ENCODE results near the gene CCDC27.

Gene CCDC27

DNA sequence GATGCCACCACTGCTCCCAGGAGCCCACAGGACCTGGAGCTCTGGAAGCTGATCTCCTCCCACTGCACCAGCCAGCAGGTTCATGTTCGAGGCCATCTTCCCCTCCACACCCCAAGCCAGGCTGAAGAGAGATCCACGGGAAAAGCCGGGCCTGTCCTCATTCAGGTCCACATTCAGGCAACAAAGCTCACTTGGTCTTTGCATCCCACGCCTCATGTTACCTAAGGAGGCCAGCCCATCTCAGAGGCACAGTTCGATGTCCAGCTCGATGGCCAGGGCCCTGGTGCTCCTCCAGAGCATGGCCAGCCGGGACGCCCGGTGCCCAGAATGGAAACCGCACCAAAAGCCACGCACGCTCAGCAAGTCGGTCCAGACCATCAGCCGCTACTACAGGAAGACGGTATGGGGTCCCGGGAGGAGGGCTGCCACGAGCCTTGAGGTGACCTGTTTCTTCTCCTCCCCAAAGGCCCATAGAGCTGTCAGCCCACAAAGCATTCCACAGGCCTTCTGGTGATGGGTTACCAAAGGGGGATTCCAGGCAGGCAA, at the start of gene CCDC27:
TSS of gene CCDC27 (plus strand) at position 51 of the 546 bp plus-strand sequence. CDS start at position 83, 32 bp downstream.
- DNase-seq (ENCODE audit: low read depth) = no peak

DNA sequence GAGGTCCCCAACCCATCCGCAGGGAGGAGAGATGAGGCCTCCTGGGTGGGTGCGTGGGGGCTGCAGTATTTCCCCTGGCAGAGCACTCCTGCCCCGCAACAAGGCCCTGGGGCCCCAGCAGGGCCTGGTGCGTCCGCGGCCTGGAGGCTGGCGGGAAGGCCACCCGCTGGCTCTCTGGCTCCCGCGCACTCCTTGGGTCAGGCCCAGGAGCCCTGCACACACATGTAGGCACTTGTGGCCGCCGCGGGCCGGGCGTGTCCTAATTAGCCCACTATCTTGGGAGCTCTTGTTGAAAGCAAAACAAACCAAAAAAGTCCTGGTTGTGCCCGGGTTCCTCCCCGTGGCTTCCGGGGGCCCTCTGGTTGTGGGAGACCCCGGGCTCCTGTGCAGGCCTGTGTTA, 49.7 kb upstream of the CCDC27 start:
- no peak for DNase-seq (ENCODE audit: low read depth)

DNA sequence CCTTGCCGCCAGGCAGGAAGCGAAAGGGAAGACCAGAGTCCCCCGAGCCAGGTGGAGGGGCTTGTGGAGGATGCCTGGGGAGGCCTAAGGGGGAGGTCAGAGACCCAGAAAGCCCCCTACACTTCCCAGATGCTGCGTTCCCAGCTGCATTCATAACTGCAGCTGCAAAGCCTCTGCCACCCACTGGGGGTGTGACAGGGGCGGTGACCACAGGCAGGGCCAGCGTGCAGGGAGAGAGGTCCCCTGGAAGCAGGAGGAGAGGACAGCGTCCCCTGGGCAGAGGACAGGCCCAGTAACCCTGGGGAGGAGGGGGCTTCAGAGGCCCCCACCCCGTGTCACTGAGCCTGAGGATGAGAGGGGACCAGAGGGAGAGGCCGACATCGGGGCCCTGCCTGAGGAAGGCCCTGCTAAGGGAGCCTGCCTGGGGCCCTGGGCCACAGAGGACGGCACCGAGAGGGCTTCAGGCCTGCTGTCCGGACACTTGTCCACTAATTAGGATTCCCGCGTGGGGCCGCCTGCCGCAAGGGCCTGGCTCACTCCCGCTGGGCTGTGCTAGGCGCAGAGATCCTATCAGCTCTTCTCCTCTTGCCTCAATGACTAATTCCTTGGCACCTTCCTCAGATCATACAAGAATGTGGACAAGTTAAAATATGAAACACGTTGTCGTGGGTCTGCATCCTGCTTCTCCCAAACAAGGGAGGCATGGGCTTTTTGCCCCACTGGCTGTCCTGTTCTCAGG, 49.1 kb upstream of the CCDC27 start:
- peak; percentile 6 for DNase-seq (ENCODE audit: low read depth)

DNA sequence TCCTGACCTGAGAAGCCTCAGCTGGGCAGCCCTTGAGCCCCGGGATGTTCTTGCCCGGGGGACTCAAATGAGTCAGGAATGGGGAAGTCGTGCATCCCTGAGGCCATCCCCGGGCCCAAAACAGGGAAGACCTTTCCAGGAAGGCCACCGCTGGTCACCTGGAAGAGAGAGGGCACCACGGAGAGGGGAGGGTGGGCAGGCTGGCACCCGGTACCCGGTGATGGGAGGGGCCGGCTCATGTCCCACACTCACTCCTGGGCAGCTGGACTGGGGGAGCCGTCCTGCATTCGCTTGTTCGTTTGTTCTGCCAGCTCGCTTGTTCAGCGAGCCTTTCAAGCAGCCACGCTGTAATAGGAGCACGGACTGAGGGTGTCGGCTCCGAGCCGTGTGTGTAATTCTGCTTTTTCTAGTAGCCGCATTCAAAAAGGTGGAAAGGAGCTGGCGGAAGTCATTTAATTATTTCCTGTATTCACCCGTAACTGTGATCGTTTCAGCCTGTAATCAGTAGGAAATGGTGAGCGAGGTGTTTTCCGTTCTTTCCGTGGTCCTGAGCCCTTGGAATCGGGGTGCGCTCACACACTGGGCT, 48.4 kb upstream of the CCDC27 start:
- DNase-seq (ENCODE audit: low read depth) = no peak

DNA sequence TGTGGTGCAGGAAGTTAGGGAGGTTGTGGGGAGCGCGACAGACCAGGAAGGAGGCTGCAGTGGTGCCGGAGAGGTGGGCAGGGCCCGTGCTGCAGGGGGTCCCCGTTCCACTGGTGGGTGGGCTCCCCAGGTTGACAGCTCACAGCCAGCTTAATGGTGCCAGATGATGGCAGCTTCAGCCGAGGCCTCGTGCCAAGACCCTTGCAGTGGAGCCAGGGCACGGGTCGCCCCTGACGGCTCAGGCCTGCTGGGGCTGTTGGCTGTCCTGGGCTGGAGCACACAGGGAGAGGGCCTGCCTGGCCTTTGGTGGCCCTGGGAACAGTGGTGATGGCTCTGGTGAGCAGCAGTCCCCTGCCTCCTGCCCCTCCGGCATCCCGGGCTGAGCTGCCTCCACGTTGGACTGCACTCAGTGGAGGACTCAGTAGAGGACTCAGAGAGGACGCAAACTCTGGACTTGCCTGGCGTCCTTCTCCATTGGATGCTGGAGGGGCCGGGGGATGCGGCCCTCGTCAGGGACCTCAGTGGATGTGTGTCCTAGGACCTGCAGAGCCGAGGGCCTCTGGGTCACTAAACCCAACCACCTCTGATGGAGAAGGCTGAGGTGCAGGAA, 46.8 kb upstream of the CCDC27 start:
- no peak for DNase-seq (ENCODE audit: low read depth)

DNA sequence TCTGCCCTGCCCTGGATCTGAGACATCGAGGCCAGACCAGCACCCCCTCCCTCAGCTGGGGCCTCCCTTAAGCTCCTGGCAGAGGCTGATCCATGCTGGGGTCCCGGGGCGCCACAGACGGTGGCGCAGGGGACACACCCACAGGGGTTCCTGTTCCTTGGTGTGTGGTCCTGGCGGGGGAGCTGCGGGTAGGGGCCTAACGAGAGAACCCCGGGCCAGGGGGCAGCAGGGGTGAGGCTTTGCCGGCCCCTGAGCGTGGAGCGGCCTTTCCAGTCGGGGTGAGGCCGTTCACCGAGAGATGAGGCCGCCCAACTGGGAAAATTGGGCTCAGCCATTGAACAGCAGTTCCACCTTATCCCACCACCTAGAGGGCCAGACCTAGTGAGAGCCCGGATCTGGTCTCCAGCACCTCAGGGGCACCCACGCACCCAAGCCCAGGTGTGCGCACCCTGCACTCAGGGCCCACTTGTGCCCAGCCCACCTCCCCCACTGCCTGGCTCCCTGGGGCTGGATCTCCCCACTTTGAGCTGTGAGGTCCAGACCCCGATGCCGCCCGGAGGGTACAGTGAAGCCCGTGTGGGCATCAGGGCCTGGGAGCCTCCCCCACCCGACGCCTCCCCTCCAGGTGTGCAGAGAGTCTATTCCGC, 45.5 kb upstream of the CCDC27 start:
- DNase-seq (ENCODE audit: low read depth) = no peak

DNA sequence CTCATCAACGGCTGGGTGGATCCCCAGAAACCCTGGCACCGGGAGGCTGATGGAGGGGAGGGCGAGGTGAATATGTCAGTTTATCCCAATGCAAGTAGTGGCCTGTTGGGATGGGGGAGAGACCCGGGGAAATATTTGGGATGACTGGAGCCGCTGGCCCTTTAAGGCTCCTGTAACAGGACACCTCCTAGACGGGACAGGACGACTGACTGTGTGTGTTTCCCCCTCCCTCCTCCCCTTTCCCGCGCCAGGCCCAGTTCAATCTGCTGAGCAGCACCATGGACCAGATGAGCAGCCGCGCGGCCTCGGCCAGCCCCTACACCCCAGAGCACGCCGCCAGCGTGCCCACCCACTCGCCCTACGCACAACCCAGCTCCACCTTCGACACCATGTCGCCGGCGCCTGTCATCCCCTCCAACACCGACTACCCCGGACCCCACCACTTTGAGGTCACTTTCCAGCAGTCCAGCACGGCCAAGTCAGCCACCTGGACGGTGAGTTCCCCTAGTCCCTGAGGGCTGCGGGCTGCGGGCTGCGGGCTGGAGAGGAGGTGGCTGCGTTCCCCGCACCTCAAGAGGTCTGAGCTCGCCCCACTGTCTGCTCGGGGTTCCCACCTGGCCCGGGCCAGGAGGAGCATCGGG, 44.8 kb upstream of the CCDC27 start:
- DNase-seq (ENCODE audit: low read depth) = no peak

DNA sequence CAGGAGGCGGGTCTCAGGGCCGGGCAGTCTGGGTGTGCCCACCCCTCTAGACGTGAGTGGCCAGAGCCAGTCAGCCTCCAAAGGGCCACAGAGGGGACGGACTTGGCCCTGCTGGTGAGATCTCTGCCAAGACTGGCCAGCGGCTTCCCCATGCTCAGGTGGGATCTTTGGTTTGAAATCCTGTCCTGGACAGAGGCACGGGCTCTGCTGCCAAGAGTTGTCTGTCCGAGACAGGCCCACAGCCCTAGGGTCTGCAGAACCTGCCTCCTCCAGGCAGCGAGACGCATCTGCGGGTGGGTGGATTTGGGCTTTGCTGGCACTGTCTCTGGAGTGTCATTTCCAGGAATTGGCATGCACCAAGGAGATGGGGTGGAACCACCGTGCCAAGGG, 44.3 kb upstream of the CCDC27 start:
- no peak for DNase-seq (ENCODE audit: low read depth)

DNA sequence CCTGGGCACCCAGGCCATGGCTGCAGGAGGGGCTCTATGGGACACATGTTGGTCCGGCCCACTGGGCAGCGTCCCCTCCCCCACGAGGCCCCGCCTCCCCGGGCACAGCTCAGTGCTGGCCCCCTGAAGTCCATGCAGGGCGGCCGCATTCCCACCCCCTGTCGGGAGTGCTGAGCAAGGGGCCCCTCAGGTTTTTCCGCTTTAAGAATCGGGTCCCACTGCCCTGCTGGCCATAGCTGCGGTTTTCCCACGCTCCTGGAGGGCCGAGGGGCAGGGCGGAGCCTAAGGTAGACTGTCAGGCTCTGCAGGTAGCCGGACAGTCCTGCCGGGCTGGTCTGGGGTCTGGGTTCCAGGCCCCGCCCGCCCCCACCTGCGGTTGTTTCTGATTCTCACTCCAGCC, 43.5 kb upstream of the CCDC27 start:
- no peak for DNase-seq (ENCODE audit: low read depth)

DNA sequence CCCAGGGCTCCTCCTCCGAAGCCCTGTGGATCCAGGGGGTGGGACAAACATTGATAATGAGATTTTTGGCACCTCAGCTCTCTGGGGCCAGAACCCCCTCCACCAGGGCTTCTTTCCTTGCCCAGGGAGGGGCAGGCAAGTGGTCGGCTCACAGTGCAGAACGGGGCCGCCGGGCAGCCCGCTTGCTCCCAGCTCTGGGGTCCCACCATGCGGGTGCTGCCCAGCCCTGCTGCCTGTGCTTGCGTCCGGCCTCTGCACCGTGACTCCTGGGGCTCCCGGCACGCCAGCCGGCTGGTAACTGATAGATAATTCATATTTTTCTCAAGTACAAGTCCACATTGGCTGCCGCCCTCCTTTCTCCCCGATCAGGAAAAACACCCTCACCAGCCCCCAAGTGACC, 42.0 kb upstream of the CCDC27 start:
- DNase-seq (ENCODE audit: low read depth) = no peak

DNA sequence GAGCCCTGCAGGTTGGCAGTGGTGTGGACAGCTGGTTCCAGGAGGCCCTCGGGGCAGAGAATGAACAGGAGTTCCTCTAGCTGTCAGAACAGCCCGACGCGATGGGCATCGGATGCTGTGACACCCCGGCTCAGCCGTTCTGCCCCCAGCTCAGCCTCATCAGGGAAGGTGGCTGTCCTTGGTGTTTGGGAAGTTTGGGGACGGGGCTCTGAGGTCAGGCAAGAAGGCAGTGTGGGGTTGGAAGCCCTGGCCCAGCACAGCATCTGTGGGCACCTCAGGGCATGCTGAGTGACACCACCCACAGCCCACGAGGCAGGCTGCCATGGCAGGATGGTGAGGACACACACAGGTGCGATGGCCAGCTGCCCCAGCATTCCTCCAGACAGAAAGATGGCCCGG, 40.9 kb upstream of the CCDC27 start:
- DNase-seq (ENCODE audit: low read depth) = no peak

DNA sequence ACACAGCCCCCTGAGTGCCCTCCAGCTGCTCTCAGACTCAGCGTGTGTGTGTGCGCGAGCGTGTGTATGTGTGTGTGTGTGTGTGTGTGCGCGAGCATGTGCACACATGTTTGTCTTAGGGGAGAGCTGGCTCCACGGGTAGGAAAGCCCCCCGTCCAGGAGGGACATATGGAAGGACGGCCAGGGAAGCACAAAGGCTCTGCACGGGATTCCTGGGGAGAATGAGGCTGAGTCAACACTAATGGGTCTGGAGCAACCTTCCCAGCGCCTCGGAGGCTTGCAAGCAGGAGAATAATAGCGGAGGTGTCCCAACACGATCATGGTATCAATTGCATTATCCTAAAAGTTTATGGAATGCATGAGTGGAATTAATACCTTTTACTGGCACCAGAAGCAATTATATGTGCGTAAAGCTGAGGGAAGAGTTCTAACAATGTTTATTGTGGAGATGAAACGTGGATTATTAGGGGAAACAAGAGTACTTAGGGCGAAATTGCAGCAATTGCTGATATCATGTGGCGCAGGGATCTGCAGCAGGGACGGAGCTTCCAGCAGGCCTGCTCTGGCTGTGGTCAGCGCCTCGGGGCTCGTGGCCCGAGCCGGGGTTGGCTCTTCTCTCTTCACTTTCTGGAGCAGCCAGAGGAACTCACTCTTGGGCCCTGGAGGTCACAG, 40.3 kb upstream of the CCDC27 start:
- no peak for DNase-seq (ENCODE audit: low read depth)

DNA sequence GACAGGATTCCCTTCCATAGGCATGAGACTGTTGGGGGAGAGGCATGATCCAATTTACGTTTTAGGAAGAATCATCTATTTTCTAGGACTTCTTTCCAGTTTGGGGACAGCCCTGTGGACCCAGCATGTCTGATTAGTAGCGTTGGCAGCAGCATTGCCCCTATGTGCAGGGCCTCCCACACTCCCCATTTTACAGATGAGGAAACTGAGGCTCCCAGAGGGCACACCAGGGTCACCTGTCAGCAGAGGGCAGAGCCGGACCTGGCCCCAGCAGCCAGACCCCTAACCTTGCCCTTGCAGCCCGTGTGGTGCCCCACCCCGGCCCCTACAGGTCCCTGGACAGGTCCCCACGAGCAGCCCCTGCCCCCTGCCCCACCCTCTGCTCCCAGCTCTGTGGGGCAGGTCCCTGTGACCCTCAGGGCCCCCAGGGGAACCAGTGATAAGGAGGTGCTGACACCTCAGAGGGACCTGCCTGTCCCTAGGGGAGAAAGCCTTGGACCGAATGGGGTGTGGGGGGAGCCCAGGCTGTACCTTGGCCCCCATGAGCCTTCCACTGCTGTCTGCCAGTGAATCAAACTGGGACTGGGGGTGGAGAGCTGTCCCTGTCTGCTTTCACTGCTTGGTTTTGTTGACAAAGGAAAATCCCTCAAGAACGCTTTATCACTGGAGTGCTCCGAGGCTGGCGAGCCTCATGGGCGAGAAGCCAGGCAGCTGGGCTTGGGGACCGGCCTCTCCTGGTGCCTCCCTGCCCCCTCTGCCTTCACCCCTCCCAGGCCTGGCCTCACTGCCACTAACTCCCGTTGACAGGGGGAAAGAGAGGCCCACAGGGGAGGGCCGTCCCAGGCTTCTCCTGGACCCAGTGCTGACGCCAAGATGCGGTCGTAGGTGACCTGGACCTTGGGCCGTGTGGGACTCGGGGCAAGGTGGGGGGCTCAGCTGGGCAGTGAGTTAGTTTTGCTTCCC, 39.4 kb upstream of the CCDC27 start:
- DNase-seq (ENCODE audit: low read depth) = no peak

DNA sequence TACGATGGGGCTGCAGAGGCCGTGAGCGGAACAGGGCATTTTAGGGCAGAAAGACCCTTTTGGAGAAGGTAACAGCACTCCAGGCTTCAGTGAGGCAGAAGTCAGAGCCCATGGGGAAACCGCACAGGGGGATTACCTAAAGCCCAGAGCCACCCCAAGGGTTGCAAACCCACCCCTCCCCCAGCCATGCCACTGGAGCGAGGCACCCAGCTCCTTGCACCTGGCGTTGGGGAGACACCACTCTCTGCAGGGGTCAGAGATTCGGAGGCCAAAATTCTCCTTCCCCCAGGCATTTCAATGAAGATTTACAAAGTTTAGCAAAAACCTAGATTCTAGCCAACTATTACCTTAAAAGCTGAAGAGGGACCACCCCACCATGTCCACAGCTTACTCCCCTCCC, 38.4 kb upstream of the CCDC27 start:
- no peak for DNase-seq (ENCODE audit: low read depth)

DNA sequence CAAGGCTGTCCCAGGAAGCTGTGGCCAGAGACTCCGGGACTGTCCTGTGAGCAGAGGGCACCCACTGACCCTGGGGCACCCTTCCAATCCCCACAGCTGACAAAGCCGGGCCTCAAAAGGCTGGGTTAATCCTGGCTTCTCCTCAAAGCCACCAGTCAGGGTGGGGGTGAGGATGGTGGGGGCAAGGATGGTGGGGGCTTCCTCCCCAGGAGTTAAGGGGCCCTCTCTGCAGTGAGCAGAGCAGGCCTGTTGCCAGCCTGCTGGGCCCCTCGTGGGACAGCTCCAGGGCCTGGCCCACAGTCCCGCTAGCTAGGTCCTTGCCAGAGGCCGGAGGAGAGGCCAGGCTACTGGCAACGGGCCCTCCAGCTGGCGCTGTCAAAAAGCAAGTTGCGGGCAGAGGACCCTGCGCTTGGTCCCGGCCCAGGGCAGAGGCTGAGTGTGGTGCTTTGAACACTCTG, 37.9 kb upstream of the CCDC27 start:
- DNase-seq (ENCODE audit: low read depth) = no peak

DNA sequence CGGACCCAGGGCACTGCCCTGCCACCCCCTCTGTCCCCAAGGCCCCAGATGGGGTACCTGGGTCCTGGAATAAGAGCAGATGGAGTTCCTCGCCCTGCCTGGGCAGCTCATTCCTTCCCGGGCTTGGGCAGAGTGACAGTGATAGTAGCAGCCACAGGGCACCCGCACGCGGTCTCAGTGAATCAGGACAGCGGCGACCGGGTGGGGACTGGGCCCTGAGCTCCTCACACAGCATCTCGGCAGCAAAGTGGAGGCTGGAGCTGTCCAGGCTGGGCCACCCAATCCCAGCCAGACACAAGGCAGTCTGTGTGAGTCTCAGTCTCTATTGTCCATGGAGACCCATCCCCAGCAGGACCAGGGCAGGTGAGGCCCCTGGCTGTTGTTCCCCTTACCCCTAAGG, 37.4 kb upstream of the CCDC27 start:
- no peak for DNase-seq (ENCODE audit: low read depth)

DNA sequence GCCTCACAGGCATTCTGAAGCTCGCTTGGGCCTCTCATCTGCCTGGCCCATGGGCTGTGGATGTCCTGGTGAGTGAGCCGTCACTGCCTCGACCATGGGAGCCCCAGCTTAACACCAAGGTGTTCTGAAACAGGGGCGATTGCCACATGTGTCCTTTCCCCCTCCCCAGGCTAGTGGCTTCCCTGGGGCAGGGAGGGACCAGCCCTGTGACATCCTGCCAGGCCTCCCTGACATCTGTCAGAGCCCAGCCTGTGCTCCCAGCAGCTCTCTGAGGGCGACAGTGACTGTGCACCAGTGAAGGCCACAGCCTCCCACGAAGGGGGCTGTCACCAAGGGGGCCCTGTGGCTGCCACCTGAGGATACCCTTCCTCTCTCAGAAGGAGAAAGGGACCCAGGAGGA, 35.9 kb upstream of the CCDC27 start:
- no peak for DNase-seq (ENCODE audit: low read depth)

DNA sequence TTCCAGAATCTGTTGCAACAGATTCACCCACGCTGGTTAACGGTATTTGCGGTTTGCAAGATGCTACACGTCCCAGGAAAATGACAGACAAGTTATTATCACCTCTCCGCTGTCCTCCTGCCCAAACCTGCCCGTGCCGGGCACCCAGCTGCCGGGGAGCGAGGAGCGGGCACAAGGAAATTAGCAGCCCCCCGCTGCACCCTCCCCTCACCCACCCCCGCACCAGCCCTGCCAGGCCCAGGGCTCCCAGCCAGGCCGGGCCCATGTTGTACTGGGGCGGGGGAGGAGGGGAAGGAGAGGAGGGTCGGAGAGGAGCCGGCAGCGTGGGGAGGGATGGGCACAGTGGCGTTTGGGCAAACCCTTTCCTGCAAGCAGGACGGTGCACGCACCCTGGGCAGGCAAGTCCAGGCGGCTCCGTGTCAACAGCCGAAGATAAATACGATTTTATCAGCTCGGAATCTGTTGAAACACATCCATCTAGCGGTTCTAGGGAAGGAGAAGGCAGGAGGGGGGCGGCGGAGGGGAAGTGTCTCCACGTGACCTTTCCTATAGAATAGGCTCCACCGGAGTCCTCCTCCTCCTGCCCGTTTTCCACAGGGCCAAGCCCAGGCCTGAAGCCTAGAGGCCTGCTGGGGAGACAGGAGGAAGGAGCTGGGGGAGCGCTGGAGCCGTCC, 35.1 kb upstream of the CCDC27 start:
- no peak for DNase-seq (ENCODE audit: low read depth)

DNA sequence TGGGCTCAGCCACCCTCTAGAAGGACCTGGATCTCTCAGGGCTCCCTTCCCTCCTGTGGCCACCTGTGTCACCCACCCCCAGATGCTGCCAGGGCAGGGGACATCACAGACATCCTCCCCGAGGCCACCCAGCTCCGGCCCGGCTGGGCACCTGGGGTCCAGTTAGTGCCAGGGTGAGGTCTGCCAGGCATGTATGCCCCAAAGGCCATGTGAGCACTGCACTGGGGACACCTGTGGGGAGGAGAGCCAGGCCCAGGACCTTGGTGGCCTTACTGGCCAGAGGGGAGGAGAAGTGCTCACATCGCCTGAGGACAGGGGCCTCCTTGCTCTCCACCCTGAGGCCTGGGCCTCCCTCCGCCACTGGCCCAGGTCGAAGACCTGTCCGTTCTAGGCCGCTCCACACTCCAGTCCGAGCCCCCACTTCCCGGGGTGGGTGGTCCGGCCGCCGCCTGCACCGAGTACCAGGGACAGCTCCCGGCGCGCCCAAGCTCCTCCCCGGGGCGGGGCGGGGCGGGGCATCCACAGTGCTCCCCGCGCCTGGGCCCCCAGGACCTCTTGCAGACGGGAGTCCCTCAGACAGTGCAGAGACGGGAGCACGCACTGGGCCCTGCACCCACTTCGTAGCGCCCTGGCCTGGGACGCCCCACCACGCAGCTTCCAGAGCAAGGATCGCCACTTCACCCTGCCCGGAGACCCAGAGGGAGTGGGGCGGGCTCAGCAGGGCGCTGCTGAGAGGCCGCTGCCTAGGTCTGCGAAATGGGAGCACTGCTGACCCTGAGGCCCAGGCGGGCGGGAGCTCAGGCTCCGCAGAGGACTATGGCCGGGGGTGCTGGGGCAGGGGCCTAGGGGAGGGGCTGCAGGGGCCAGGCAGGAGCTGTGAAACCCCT, 34.3 kb upstream of the CCDC27 start:
- no peak for DNase-seq (ENCODE audit: low read depth)

All from stromal cell of bone marrow (primary cell).